Spleen (tissue), 13 donors: Measurements from ENCODE around the gene TEX54. TPM values are rescaled to one million over a fixed set of nuclear protein-coding genes. Genes with fewer than 3 reads are reported as not detected.
A peak's percentile ranks its signal among the peaks of the same experiment; 100 is the strongest.

Experiments used
- DNase-seq: peaks from one replicate; pipeline ENCODE4 v3.0.0-alpha.2; 2020
- H3K27ac ChIP-seq, 8 donors: fragments of 200-600 bp; sonication (generic) in 7 of 8; 1 replicate in 4 of 8; 2 replicates in 4 of 8; pipeline versions ENCODE4 v1.5.0 to v1.8.0; 2016 to 2021; ENCODE audit warnings: inconsistent platforms in 4 of 8, mild to moderate bottlenecking in 4 of 8, moderate library complexity in 1 of 8
- H3K27me3 ChIP-seq, 7 donors: fragments of 200-600 bp; sonication (generic) in 6 of 7; replicated peaks in 1 of 7; 1 replicate in 4 of 7; 2 replicates in 3 of 7; pipeline versions ENCODE4 v1.5.0 to v1.8.0; 2016 to 2021; ENCODE audit warnings: inconsistent platforms in 3 of 7, mild to moderate bottlenecking in 1 of 7
- H3K36me3 ChIP-seq, 6 donors: fragments of 200-600 bp; sonication (generic) in 5 of 6; 1 replicate in 4 of 6; 2 replicates in 2 of 6; pipeline versions ENCODE4 v1.5.0 to v1.8.0; 2016 to 2021; ENCODE audit warnings: inconsistent platforms in 2 of 6
- H3K4me1 ChIP-seq, 6 donors: fragments of 200-600 bp; sonication (generic) in 5 of 6; 1 replicate in 3 of 6; 2 replicates in 3 of 6; pipeline versions ENCODE4 v1.5.0 to v1.8.0; 2016 to 2021; ENCODE audit warnings: inconsistent platforms in 3 of 6
- H3K4me3 ChIP-seq, 8 donors: fragments of 200-600 bp; sonication (generic) in 7 of 8; 1 replicate in 4 of 8; 2 replicates in 4 of 8; pipeline versions ENCODE4 v1.5.0 to v1.8.0; 2016 to 2021; ENCODE audit warnings: inconsistent platforms in 4 of 8, mild to moderate bottlenecking in 4 of 8, moderate library complexity in 2 of 8
- H3K9me3 ChIP-seq, 8 donors: fragments of 200-600 bp; sonication (generic) in 7 of 8; 1 replicate in 4 of 8; 2 replicates in 4 of 8; pipeline versions ENCODE4 v1.5.0 to v1.8.0; 2016 to 2021; ENCODE audit warnings: inconsistent platforms in 4 of 8
- POLR2A ChIP-seq, 3 donors: fragments of 450-650 bp; IDR thresholded peaks; one replicate each; pipeline ENCODE4 v1.5.1; 2017; ENCODE audit warnings: antibody characterized with exemption in 3 of 3, mild to moderate bottlenecking in 1 of 3
- POLR2AphosphoS5 ChIP-seq, 3 donors: sonication (generic); formaldehyde crosslinking; IDR thresholded peaks; one replicate each; pipeline ENCODE4 v1.5.1; 2017; ENCODE audit warnings: antibody characterized with exemption in 3 of 3
- WGBS, 5 donors: extraction: QIAGEN DNeasy Blood & Tissue Kit in 3 of 5; methylation state at CpG; one replicate each; pipeline versions ENCODE4 v1.1.5 to v1.1.7; 2013 to 2018; 5-methylcytosine and 5-hydroxymethylcytosine counted together
- intact Hi-C: fragments of 100-400 bp; cut with DNase I; formaldehyde crosslinking; loops from one replicate; pipeline ENCODE4 v1.15.0; 2023; ENCODE audit warnings: low total_unique reads
- long read RNA-seq, 2 donors: transcript quantifications; one replicate each; lab custom pipeline, GENCODE V29; 2026
- polyA plus RNA-seq, 3 donors: library from polyadenylated mRNA; stranded (reverse); fragments of 200-250 nt; gene quantifications; one replicate each; pipeline ENCODE4 v1.2.1, GENCODE V29; 2013
- total RNA-seq, 7 donors: library from RNA; depleted of rRNA in 3 of 7; stranded (reverse); fragments of >200 nt in 3 of 7; fragmentation: NEBNext Ultra II Directional in 4 of 7; extraction: Animal tissue kit (Norgen Biotek cat#: 25700) in 4 of 7; gene quantifications; one replicate each; pipeline versions ENCODE4 v1.1.0 to v1.2.1, GENCODE V29; 2016 to 2021
- TF ChIP-seq, protein P1 (sequence below), 11 experiments: fragments of 200-600 bp in 7 of 11; fragments of 450-650 bp in 4 of 11; sonication (generic) in 4 of 11; IDR thresholded peaks in 8 of 11; conservative IDR thresholded peaks in 3 of 11; 1 replicate in 7 of 11; 2 replicates in 4 of 11; pipeline versions ENCODE4 v1.4.0 to v1.8.0; 2016 to 2021; ENCODE audit warnings: antibody characterized with exemption in 11 of 11, inconsistent platforms in 4 of 11, mild to moderate bottlenecking in 1 of 11
- donor health status: healthy with polysubstance abuse.
- donor health status: DM: no; HTN: no; CAD: no; lungs with moderate emphysema.
- donor health status: DM: no; HTN: no; CAD: no.
- donor health status: Bipolar disorder and iron deficiency.
- donor health status: healthy.
- donor health status: DM: no; HTN: no; CAD: no.
- donor health status: DM: yes; HTN: yes; CAD: no.

The TEX54 gene
- total RNA-seq = not detected
- polyA plus RNA-seq = not detected
- long read RNA-seq, donor 1 = 0 reads
- long read RNA-seq, donor 2 = 0 reads

DNA sequence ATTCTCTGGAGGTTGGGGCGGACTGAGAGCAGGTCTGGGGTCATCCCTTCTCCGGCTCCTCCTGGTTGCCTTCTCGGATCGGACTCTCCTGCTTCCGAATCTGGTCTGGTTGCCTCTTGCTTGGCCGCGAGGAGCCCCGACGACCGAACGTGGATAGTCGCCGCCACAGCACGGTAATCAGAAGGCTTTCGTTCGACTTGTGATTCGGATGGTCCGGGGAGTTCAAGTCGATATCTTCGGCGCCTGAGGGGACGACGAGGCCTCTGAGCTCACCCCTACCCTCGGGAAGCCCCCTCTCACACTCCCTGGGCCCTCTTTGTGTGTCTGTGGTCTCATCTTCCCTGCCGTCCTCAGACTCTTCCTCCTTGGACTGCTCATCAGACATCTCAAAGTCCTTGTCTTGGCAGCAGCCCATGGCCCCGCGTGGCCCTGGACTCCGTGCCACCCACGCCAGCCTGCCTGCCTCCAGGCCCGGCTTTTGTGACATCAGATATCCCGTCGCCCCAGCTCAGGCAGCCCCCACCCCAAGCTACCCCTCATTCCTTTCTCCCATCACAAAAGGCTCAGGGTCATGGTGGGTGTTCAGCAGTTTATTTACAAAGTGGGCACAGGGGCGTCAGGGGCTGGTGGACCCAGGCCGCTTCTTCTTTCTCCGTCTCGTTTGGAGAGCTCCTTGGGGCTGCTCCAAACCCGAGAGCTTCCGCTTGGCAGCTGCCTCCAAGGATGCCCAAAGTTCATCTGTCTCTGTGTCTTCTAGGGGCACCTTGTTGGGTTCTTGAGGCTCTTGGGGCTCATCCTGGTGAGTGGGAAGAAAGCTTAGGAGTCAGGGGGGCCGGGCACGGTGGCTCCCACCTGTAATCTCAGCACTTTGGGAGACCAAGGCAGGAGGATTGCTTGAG is at the start of gene TEX54:
Gene TEX54 (minus strand): TSS at position 506 of the 899 bp plus-strand sequence.
- H3K4me1 ChIP-seq = peaks cover 22 to 89% (median 62%) of the 10 kb centered on the region in 6 donors
- TF ChIP-seq, protein P1, sequence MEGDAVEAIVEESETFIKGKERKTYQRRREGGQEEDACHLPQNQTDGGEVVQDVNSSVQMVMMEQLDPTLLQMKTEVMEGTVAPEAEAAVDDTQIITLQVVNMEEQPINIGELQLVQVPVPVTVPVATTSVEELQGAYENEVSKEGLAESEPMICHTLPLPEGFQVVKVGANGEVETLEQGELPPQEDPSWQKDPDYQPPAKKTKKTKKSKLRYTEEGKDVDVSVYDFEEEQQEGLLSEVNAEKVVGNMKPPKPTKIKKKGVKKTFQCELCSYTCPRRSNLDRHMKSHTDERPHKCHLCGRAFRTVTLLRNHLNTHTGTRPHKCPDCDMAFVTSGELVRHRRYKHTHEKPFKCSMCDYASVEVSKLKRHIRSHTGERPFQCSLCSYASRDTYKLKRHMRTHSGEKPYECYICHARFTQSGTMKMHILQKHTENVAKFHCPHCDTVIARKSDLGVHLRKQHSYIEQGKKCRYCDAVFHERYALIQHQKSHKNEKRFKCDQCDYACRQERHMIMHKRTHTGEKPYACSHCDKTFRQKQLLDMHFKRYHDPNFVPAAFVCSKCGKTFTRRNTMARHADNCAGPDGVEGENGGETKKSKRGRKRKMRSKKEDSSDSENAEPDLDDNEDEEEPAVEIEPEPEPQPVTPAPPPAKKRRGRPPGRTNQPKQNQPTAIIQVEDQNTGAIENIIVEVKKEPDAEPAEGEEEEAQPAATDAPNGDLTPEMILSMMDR (IDR thresholded peaks at IDR 0.05 in 8 of 11, conservative IDR thresholded peaks at IDR 0.05 in 3 of 11) = no peak
- TF ChIP-seq POLR2AphosphoS5 (IDR thresholded peaks at IDR 0.05) = no peak
- no peak for TF ChIP-seq POLR2A (IDR thresholded peaks at IDR 0.05)
- peak within 1 kb of the TSS; percentile 90 to 99 (median 96) for H3K27ac ChIP-seq
- H3K9me3 ChIP-seq = no peaks in the 10 kb centered on the region
- peak within 1 kb of the TSS; percentile 56 to 92 (median 74) for H3K4me3 ChIP-seq
- WGBS, 5 donors = 19 to 24% (median 21%) methylated on average over 38 to 40 of the region's 40 CpGs
- DNase-seq = peak; percentile 85
- peaks cover 0 to 72% (median 32%) of the 10 kb centered on the region in 6 donors for H3K36me3 ChIP-seq
- intact Hi-C loops = no loop called here
- no peaks in the 10 kb centered on the region for H3K27me3 ChIP-seq

DNA sequence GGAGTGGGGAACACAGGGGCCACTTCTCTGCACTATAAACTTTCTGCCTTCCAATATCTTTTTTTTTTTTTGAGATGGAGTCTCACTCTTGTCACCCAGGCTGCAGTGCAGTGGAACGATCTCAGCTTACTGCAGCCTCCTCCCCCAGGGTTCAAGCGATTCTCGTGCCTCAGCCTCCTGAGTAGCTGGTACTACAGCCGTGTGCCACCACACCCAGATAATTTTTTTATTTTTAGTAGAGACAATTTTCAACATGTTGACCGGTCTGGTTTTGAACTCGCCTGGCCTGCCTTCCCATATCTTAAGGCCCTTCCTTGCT is 49.7 kb upstream of the TEX54 start:
- Histone ChIP-seq H3K27ac (peak overlapping the region in 6 of 8 donors; percentile 97 to 100 (median 98)), H3K36me3 (peaks cover 8 to 52% (median 50%) of the 10 kb centered on the region in 6 donors), H3K4me3 (peak overlapping the region; percentile 80 to 100 (median 90)), H3K4me1 (peaks cover 22 to 73% (median 53%) of the 10 kb centered on the region in 6 donors), H3K9me3 (no peaks in the 10 kb centered on the region), H3K27me3 (no peaks in the 10 kb centered on the region)
- WGBS, 5 donors = 48 to 74% (median 64%) methylated on average over 6 of the region's 6 CpGs
- DNase-seq = no peak
- TF ChIP-seq, protein P1 (IDR thresholded peaks at IDR 0.05 in 8 of 11, conservative IDR thresholded peaks at IDR 0.05 in 3 of 11) = no peak
- TF ChIP-seq POLR2A (IDR thresholded peaks at IDR 0.05) = no peak
- TF ChIP-seq POLR2AphosphoS5 (IDR thresholded peaks at IDR 0.05) = no peak
- intact Hi-C loops = no loop called here

DNA sequence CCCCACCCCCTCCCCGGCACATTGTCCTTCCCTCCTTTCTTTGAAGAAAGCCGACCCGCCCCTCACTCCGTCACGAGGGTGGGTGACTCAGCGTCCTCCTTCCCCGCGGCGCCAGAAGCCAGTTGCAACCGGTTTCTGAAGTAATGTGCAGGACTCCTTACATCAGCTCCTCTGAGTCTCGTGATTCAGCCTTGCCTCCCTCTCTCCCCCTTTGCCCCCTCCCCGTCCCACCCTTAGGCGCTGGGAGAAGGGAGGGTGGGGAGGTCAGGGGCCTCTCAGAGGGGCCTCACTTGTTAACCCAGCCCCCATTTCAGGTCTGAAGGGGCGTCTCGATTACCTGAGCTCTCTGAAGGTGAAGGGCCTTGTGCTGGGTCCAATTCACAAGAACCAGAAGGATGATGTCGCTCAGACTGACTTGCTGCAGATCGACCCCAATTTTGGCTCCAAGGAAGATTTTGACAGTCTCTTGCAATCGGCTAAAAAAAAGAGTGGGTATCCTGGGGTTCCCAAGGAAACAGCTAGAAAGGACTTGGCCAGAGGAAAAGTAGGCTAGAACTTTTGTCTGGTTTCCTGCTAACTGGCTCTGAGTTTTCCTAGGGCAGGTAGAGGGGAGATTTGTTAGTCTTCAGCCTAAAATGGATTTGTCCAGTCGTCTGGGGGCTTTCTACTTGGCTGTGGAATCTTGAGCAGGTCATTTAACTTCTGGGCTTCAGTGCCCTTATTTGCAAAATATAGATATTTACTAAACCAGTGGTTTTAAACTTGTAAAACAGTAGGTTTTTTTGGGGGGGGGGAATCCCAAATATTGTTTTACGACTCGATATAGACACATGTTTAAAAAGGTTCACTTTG is 49.2 kb upstream of the TEX54 start:
- intact Hi-C loops = no loop called here
- TF ChIP-seq POLR2AphosphoS5 (IDR thresholded peaks at IDR 0.05) = peak in 1 of 3 donors; percentile 70
- TF ChIP-seq, protein P1 (IDR thresholded peaks at IDR 0.05 in 8 of 11, conservative IDR thresholded peaks at IDR 0.05 in 3 of 11) = peak in 4 of 11 experiments; percentile 15 to 49 (median 39)
- no peak for TF ChIP-seq POLR2A (IDR thresholded peaks at IDR 0.05)
- Histone ChIP-seq H3K4me3 (peak overlapping the region; percentile 80 to 100 (median 90)), H3K36me3 (peaks cover 8 to 46% (median 44%) of the 10 kb centered on the region in 6 donors), H3K9me3 (no peaks in the 10 kb centered on the region), H3K4me1 (peaks cover 22 to 67% (median 53%) of the 10 kb centered on the region in 6 donors), H3K27ac (peak overlapping the region; percentile 96 to 100 (median 98)), H3K27me3 (no peaks in the 10 kb centered on the region)
- DNase-seq = peak; percentile 96
- WGBS, 5 donors = 6 to 7% (median 6%) methylated on average over 20 to 21 of the region's 21 CpGs
